CMK (cell line): ENCODE results near the gene ASXL2.
A peak's percentile ranks its signal among the peaks of the same experiment; 100 is the strongest.
"Not testable (repeated sequence)": the region's sequence is repeated elsewhere in the genome, so short reads cannot be mapped to it uniquely, and the experiment has no call there.

Experiments used
- DNase-seq: peaks from one replicate; pipeline ENCODE4 v3.0.0-alpha.2; 2010; ENCODE audit warnings: low read depth

ASXL2 gene

GRCh38 chr2:25878361-25879132, at the start of gene ASXL2:
Gene ASXL2, minus strand, starts transcription at chr2:25878487. Its CDS starts 265 bp downstream, at chr2:25878222.
- peak; percentile 97 for DNase-seq

GRCh38 chr2:25926984-25927756, 48.9 kb upstream of the ASXL2 start:
- DNase-seq = no peak

GRCh38 chr2:25922501-25922900, 44.2 kb upstream of the ASXL2 start:
- no peak for DNase-seq

- no peak for DNase-seq
These were observed 42.6 kb upstream of the ASXL2 start for GRCh38 chr2:25920786-25921415.

GRCh38 chr2:25920336-25920735, 42.0 kb upstream of the ASXL2 start:
- no peak for DNase-seq

GRCh38 chr2:25917832-25918231, 39.5 kb upstream of the ASXL2 start:
- DNase-seq = no peak

GRCh38 chr2:25917411-25917810, 39.1 kb upstream of the ASXL2 start:
- DNase-seq = not testable (repeated sequence)

- DNase-seq = peak; percentile 17
These were observed 37.9 kb upstream of the ASXL2 start for GRCh38 chr2:25915944-25916772.

- not testable (repeated sequence) for DNase-seq
These were observed 37.1 kb upstream of the ASXL2 start for GRCh38 chr2:25915411-25915810.

GRCh38 chr2:25913696-25913973, 35.3 kb upstream of the ASXL2 start:
- not testable (repeated sequence) for DNase-seq

- no peak for DNase-seq
These were observed 34.8 kb upstream of the ASXL2 start for GRCh38 chr2:25912851-25913695.

- DNase-seq = not testable (repeated sequence)
These were observed 31.3 kb upstream of the ASXL2 start for GRCh38 chr2:25909574-25909973.

- no peak for DNase-seq
These were observed 26.8 kb upstream of the ASXL2 start for GRCh38 chr2:25905126-25905525.

- DNase-seq = no peak
These were observed 25.0 kb upstream of the ASXL2 start for GRCh38 chr2:25903216-25903776.

- no peak for DNase-seq
These were observed 21.2 kb upstream of the ASXL2 start for GRCh38 chr2:25899404-25899970.

GRCh38 chr2:25897506-25897905, 19.2 kb upstream of the ASXL2 start:
- DNase-seq = no peak

- not testable (repeated sequence) for DNase-seq
These were observed 18.0 kb upstream of the ASXL2 start for GRCh38 chr2:25896308-25896707.

- DNase-seq = no peak
These were observed 17.3 kb upstream of the ASXL2 start for GRCh38 chr2:25895610-25896009.

- DNase-seq = no peak
These were observed 16.7 kb upstream of the ASXL2 start for GRCh38 chr2:25895018-25895417.

- DNase-seq = no peak
These were observed 16.0 kb upstream of the ASXL2 start for GRCh38 chr2:25894135-25894830.
